NCI-H1694 (cell line): ENCODE data around the gene SLC5A6.

ENCODE experiments used
- DNase-seq: peaks from one replicate; lab custom pipeline; 2025; lab: John Stamatoyannopoulos, UW

The SLC5A6 gene

DNA sequence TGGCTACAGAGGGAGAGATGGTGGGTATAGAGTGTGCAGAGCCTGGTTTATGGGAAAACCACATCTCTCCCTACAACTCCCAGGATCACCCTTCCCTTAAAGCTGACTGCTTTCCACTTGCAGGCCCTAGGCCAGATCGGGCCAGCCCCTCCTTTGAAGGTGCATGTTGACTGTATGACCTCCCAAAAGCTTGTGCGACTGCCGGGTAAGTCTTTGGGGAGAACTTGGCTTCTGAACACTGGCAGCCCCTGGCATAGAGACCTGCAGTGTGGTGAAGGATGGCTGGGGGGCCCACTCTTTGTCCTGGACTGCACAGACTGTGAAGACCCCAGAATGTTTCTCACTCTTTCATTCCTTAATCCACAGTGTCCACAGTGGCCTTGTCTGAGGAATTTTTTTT lies 24.6 kb upstream of the SLC5A6 start:
- DNase-seq, result no peak

DNA sequence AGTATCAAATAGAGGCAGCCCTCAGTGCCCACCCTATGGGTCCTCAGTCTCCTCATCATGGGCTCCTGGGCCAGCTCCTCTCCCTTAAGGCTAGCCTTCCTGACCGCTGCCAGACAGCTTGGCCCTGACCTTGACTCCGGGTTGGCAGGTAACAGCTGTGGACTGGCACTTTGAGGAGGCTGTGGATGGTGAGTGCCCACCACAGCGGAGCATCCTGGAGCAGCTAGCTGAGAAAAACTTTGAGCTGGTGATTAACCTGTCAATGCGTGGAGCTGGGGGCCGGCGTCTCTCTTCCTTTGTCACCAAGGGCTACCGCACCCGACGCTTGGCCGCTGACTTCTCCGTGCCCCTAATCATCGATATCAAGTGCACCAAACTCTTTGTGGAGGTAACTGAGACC lies 24.1 kb upstream of the SLC5A6 start:
- DNase-seq, result no peak

DNA sequence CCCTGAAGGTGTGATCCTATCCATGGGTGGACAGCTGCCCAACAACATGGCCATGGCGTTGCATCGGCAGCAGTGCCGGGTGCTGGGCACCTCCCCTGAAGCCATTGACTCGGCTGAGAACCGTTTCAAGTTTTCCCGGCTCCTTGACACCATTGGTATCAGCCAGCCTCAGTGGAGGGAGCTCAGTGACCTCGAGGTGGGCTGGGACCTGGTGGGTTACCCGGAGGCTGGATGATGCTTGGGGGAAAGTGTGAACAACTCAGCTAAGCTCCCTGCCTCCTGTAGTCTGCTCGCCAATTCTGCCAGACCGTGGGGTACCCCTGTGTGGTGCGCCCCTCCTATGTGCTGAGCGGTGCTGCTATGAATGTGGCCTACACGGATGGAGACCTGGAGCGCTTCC lies 21.3 kb upstream of the SLC5A6 start:
- DNase-seq, result no peak

- DNase-seq, result no peak
Observed at GRCh38 chr2:27231921-27232320, 19.9 kb upstream of the SLC5A6 start.

GRCh38 chr2:27227501-27227900 lies 15.4 kb upstream of the SLC5A6 start:
- no peak for DNase-seq

DNA sequence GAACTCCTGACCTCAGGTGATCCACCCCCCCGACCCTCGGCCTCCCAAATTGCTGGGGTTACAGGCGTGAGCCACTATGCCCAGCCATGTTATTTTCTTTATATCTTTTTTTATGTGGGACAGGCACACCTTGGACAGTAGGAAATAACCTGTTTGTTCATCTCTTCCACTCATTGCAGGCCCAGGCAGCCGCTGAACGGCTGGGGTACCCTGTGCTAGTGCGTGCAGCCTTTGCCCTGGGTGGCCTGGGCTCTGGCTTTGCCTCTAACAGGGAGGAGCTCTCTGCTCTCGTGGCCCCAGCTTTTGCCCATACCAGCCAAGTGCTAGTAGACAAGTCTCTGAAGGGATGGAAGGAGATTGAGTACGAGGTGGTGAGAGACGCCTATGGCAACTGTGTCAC lies 13.5 kb upstream of the SLC5A6 start:
- no peak for DNase-seq

DNA sequence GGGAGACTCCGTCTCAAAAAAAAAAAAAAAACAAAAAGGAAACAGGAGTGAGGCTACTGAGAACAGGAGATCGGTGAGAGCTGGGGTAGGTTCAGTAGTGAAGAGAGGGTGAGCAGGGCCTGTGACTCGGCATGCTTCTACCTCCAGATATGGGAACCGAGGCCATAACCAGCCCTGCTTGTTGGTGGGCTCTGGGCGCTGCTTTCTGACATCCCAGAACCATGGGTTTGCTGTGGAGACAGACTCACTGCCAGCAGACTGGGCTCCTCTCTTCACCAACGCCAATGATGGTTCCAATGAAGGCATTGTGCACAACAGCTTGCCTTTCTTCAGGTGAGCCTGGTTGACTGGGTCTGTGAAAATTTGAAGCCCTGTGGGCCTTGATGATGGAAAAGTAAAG lies 11.3 kb upstream of the SLC5A6 start:
- no peak for DNase-seq

DNA sequence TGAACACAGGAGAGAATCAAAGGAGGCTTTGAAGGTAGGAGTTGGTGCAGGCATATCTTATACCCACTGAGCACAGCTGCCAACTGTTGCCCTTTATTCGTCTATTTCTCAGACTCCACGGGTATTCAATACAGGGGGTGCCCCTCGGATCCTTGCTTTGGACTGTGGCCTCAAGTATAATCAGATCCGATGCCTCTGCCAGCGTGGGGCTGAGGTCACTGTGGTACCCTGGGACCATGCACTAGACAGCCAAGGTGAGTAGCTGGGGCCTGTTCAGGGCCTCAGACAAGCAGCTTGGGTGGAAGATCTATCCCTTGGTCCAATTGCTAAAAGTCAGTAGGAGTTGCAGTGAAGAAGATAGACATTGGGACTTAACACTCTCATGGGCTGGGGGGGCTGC lies 10.3 kb upstream of the SLC5A6 start:
- no peak for DNase-seq

- DNase-seq, result no peak
Observed at GRCh38 chr2:27221166-27221565, 9.1 kb upstream of the SLC5A6 start.

- no peak for DNase-seq
Observed at GRCh38 chr2:27220091-27220490, 8.0 kb upstream of the SLC5A6 start.

DNA sequence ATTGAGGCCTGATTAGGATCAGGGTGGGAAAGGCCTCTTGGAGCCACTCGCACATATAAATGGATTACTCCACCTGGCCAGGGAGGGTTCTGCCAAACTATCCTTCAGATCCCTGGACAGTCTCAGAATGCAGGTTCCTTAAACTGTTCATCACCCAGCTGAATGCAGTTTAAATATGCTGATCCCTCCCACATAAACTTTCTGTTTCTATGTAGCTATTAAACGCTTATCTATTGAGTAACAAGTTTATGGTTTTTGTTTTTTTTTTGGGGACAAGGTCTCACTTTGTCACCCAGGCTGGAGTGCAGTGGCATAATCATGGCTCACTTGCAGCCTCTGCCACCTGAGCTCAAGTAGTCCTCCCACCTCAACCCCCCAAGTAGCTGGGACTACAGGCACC lies 7.0 kb upstream of the SLC5A6 start:
- no peak for DNase-seq

DNA sequence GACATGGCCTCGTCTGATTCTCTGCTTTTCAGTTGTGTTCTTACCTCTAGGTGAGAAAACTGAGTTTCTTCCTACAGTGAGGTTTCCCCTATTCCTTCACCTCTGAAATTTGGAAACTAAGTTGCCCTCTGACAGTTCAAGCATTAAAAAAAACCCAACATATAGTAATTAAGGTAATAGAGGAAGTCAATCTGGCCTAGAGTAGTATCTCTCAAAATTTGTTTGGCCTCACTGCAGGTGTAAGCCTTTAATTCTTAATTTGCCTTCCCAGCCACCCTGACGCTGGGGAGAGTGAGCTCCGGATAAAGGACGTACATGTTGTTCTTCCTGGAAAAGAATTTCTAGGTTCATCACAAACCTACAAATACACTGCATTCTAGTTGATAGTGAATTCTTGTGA lies 6.5 kb upstream of the SLC5A6 start:
- DNase-seq, result no peak

GRCh38 chr2:27217173-27218121 lies 5.4 kb upstream of the SLC5A6 start, which contains the start of gene CAD:
Gene CAD, plus strand, starts transcription at chr2:27217369. Its CDS starts 183 bp downstream, at chr2:27217552.
- peak; percentile 81 for DNase-seq

DNA sequence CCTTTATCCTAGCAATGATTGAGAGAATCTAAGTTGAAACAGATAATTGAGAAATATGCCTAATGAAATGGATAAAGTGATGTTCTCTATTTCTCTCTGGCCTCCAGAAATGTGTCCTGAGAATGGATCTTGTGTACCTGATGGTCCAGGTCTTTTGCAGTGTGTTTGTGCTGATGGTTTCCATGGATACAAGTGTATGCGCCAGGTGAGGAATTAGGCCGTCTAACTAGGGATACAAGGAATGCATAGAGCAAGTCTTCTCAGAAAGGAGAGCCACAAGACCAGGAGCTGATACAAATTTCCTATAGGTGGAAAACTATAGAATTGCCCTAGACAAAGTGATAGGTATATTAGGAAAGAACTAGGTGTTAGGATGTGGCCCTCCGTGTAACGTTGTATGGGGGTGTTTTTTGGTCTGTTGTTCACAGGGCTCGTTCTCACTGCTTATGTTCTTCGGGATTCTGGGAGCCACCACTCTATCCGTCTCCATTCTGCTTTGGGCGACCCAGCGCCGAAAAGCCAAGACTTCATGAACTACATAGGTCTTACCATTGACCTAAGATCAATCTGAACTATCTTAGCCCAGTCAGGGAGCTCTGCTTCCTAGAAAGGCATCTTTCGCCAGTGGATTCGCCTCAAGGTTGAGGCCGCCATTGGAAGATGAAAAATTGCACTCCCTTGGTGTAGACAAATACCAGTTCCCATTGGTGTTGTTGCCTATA lies 4.5 kb upstream of the SLC5A6 start:
- no peak for DNase-seq

DNA sequence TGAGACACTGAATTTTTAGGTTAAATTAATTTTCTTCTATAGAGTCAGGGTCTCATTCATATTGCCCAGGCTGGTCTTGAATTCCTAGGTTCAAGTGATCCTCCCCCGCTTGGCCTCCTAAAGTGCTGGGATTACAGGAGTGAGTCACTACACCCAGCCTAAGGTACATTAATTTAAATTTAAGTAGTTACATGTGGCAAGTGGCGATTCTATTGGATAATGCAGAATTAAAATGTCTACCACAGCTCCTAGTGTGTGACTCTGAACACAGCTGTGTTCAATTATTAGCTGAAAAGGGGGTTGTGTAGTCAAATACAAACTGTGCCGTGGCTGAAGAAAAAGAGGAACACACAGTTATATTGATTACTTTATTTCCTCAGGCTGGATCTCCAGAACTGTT lies 2.9 kb upstream of the SLC5A6 start:
- no peak for DNase-seq

- peak; percentile 8 for DNase-seq
Observed at GRCh38 chr2:27212626-27213471, 781 bp upstream of the SLC5A6 start.

- DNase-seq, result no peak
Observed at GRCh38 chr2:27211241-27211942, 676 bp downstream of the SLC5A6 start.

GRCh38 chr2:27209621-27210401 lies 2.3 kb downstream of the SLC5A6 start:
- DNase-seq, result no peak

GRCh38 chr2:27208486-27209050 lies 3.5 kb downstream of the SLC5A6 start:
- no peak for DNase-seq

DNA sequence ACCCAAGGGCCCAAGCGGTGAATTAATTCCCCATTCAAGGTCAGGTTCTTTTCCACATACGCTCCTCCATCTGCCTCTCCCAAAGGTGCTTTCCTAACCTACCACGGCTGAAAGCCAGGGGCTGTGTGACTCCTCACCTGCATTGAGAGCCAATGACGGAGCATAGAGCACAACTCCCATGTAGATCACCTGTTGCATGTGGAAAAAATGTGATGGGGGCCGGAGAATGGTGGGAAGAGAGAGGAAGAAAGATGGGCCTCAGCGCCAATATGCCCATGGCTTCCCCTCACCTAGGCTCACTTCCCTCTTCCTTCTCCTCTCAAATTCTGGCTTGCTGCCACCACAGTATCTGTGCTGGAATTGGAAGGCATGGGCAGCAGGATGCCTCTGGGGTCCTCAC lies 5.7 kb downstream of the SLC5A6 start:
- no peak for DNase-seq

- no peak for DNase-seq
Observed at GRCh38 chr2:27205206-27205605, 6.9 kb downstream of the SLC5A6 start.
